Activated CD4-positive, CD25-positive, alpha-beta regulatory T cell treated with anti-CD3 and anti-CD28 coated beads, Interleukin-2, amount 50 U/mL, for 16 hours (primary cell): Measurements from ENCODE around the gene THOC5.

Experiments used
- DNase-seq: peaks from one replicate; pipeline ENCODE4 v3.0.0-alpha.2; 2020; ENCODE audit warnings: low read depth, low spot score

THOC5 gene

GRCh38 chr22:29478326-29479276 is 75.0 kb downstream of the THOC5 start:
- DNase-seq, result no peak

DNA sequence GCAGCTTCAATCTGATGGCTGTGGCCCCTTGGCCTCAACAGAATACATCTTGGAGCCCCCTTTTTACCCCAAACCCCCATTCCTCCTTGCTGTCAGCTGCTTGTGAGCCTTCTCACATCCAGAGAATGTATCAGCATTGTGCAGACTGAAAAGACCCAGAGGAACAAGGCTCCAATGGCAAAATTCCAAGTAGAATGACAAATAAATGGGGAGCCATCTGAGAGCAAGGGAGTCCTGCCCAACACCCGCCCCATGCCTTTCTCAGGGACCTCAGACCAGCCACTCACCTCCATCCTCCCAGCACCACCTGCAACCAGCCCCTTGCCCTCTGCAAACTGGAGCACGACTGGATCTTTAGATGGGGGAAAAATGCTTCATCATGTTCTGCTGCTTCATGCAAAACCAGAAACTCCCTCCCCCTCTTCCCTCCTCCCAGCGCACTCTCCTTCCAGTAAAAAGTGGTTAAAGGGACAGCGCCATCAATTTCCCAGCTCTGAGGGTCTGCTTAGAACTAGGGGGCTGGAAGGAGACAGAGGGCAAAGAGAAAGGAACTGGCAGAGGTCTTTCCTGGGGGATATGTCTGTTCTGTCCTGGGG is 75.7 kb downstream of the THOC5 start:
- DNase-seq, result no peak

DNA sequence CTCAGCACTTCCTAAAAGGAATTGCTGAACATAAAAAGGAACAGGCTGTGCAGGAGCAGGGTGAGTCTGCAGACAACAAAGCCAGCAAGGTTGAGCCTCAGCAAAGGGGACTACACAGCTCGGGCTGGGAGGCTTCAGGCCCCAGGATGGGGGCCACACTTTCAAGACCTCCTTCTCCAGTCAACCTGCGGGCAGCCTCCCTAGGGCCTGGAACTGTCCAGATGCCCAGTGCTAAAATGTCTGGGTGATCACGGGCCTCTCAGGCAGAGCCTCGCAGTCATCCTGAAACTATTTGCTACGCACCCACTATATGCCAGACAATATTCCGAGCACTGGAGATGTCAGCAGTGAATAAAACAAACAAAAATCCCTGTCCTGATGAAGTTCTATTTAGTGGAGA is 77.4 kb downstream of the THOC5 start:
- no peak for DNase-seq

DNA sequence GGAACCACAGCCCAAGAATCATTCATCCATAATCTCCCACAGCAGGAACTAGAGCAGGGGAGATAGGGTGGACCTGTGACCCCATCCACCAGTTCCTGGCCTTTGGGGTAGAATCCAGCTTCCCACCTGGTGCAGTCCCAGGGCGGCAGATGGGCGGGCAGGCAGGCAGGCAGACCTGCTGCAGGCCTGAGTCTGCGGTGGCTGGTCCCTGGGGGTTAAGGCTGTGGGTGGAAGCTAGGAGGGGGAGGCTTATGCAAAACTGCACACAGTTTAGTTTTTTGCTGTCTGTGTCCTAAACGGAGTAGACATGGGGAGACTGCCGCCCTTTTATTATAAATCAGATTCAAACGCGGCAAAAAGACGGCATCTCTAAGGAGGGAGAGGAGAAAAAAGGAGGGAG is 78.0 kb downstream of the THOC5 start:
- no peak for DNase-seq

GRCh38 chr22:29473001-29473400 is 80.6 kb downstream of the THOC5 start:
- no peak for DNase-seq

DNA sequence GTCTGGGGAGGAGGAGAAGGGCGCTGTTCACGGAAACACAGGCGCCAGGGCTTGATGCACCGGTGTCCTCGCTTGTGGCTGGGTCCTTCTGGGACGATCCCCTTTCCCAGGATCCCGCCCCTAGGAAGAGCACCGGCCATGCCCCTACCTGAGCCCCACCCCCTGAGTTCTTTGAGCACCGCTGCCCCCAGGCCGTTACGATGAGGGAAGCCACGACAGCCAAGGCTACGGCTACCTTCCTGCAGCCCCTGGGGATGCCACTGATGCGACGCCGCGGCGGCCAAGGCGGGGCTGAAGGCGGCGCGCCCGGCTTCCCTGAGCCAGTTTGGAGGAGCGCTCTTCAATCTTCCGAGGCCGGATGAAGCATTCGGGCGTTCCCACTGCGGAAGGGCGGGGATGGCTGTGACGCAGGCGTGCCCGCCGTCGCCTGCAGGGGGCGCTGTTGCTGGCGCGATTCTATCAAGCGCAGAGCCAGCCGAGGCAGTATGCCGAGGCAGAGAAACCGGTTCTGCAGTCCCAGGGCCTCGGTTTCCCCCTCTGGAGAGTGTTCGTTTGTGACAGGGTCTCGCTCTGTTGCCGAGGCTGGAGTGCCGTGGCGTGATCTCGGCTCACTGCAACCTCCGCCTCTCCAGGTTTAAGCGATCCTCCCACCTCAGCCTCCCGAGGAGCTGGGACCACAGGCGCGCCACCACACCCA is 83.2 kb downstream of the THOC5 start:
- peak; percentile 27 for DNase-seq

GRCh38 chr22:29469755-29470154 is 83.8 kb downstream of the THOC5 start:
- no peak for DNase-seq

DNA sequence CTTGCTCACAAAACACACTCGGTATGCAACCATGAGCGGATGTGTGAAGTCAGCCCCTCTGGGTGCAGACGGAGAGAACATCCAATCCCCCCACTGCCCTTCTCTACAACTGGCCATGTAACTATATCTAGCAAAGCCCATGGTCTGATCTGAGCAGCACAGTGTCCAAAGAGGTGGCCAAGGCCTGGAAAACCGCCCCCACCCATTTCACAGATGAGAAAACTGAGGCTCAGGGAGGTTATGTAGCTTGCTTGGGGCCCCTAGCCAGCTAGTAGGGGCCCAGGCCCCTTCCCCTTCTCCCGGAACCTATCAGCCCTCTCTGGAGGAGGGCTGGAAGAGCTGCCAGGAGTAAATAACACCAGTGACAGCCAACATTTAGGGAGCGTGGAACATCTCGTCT is 89.0 kb downstream of the THOC5 start:
- no peak for DNase-seq

- DNase-seq, result no peak
These were observed 89.9 kb downstream of the THOC5 start for GRCh38 chr22:29463629-29464028.

- DNase-seq, result no peak
These were observed 92.3 kb downstream of the THOC5 start for GRCh38 chr22:29461263-29461662.

DNA sequence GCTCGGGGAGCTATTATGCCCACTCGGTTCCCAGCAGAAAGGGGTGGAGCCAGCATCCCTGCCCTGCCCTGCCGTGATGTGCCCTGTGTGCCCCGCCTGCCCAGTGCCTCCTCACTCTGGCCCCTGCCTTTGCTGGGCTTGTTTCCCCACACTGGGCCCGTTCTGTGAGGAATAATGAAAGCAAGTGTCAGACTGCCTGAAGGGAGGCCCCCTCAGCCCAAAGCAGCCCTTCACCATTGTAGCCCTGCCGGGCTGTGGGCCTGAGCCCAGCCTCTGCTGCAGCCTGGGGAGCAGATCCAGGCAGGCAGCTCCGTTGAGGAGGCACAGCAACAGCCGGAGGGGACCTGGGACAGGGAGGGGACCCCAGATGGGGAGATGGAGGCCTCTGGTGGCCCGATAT is 93.8 kb downstream of the THOC5 start:
- no peak for DNase-seq

DNA sequence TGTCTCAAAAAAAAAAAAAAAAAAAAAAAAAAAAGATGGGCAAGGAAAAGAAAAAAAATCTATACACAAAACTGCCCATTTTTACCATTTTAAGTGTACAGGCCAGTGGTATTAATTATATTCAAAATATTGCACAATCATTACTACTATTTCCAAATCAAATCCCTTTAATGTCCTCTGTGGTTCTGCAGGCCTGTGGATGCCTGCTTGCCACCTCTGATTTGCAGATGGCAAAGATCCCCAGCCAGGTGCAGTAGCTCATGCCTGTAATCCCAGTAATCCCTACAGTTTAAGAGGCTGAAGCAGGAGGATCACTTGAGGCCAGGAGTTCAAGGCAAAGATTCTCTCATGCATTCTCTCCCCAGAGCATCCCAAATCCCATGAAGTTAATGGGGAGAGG is 95.0 kb downstream of the THOC5 start:
- no peak for DNase-seq

DNA sequence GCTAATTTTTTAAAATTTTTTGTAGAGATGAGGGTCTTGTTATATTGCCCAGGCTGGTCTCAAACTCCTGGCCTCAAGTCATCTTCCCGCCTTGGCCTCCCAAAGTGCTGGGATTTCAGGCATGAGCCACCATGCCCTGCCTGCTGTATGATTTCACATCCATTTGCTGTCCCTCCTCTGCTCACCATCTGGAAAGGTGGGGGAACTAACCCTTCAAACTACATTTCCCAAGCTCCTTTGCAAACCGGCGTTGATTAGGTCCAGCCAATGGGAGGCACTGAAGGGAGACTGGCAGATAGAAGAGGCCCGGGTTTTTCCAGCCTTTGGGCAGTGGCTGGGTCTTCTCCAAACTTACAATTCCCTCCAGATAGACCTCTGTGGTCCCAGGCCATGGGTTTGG is 95.8 kb downstream of the THOC5 start:
- no peak for DNase-seq

DNA sequence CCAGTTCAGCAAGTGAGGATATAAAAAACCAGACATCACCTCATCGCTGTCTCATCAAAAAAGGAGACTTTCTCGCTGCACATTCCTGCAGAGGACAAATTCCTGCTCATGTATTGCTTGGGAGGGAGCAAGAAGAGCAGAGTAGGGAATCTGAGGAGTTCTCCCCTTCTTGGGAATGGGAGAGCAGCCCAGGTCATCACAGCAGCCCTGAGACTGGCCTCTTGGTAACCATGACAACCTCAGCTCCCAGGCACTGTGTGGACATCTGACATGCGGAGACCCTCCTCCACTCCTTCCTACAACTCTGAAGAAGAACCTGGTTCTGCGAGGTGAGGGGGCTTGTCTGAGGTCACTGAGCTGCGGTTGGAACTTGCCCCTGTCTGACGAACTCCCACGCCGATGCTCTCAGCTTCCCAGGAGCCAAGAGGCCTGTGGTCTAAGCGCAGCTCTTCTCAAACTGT is 97.3 kb downstream of the THOC5 start:
- no peak for DNase-seq
